HG03097 (cell line): ENCODE measurements around the gene KATNB1.

Experiments used
- ATAC-seq: cut with Tn5 transposase; IDR thresholded peaks from one replicate; pipeline ENCODE4 v1.9.1; 2021; ENCODE audit not compliant: unreplicated experiment, low FRiP score

Gene KATNB1, protein sequence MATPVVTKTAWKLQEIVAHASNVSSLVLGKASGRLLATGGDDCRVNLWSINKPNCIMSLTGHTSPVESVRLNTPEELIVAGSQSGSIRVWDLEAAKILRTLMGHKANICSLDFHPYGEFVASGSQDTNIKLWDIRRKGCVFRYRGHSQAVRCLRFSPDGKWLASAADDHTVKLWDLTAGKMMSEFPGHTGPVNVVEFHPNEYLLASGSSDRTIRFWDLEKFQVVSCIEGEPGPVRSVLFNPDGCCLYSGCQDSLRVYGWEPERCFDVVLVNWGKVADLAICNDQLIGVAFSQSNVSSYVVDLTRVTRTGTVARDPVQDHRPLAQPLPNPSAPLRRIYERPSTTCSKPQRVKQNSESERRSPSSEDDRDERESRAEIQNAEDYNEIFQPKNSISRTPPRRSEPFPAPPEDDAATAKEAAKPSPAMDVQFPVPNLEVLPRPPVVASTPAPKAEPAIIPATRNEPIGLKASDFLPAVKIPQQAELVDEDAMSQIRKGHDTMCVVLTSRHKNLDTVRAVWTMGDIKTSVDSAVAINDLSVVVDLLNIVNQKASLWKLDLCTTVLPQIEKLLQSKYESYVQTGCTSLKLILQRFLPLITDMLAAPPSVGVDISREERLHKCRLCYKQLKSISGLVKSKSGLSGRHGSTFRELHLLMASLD

DNA sequence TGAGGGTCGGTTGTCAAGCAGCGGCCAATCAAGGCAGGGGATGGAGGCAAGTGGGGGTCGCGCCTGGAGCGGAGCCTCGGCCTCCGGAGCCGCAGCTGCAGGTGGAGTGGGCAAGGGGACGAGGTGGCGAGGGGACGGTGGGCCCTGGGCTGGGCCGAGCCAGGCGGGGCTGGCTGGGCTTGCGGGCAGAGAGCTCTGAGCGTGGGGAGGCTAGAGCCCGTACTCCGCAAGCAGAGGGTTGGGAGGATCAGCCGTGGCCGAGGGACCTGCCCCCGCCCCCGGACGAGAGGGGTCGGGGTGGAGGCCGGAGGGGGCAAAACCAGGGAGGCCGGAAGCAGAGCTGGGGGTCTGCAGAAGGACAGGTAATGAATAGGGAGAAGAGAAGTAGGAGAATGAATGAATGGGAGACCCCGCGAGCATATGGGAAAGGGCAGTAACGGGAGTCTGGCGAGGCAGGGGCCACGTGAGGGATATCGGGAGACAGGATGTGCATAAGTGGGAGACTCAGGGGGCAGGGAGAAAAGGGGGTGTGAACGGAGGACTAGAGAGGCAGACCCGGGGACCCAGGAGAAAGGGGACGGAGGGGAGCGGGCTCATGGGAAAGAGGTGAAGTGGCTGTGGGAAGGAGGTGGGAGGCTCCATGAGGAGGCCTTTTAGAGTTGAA is at the start of gene KATNB1:
KATNB1 (plus strand) TSS at position 16 of the 664 bp plus-strand sequence. CDS start 1,474 bp downstream, outside the sequence.
- no peak for ATAC-seq

GRCh38 chr16:57686577-57686976 is 49.0 kb upstream of the KATNB1 start:
- ATAC-seq: no peak

GRCh38 chr16:57687363-57687929 is 48.1 kb upstream of the KATNB1 start:
- no peak for ATAC-seq

DNA sequence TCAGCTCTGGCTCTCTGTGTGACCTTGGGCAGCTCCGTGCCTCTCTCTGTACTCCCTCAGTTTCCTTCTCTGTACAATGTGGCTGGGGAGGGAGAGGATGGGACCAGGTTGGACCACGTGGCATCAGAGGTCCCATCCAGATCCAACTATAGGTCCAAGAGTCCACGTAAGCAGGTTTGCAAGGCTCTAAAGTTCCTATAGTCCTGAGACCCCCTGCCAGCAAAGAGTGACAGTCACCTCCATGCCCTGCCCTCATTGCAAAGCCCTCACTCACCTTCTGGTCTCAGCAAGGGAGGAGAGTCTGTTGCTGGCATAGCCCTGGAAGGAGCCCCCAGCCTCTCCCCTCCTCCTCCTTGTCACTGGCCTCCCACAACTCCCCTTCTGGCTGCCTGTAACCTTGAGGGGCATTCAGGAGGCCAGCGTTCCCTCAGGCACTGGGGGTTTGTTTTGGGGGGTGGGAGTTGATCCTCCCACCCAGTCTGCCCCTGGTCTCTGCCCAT is 47.0 kb upstream of the KATNB1 start:
- ATAC-seq: no peak

DNA sequence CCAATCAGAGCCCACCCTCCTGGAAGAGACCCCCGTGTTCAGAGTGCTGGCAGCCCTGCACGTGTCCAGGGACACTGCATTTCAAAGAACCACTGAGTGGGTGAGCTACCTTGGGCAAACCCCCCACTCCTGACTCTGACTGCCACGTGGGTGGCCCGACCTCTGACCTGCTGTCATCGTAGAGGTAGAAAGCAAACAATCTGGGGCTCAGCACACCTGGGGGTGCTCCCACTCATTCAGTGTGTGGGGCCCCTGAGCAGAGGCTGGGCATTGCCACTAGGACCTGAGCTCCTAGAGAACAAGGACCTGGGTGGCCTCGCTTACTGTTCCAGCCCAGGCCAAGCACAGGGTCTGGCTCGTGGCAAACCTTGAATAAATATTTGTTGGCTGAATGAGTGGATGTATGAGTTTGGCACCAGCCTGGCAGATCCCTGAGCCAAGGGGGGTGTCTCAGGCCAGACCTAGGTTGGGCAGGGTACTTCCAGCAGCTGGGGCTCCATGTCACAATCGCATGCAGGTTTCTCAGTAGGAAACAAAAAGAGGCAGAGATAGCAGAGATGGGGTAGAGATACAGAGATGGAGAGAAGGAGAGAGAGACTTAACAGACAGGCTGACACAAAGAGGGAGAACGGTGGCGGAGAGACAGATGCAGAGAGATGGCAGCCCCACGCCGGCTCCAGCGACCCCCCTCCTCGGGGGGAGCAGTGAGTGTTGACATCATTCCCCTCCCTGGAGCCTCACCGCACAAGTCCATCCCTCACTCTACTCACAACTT is 46.4 kb upstream of the KATNB1 start:
- no peak for ATAC-seq

DNA sequence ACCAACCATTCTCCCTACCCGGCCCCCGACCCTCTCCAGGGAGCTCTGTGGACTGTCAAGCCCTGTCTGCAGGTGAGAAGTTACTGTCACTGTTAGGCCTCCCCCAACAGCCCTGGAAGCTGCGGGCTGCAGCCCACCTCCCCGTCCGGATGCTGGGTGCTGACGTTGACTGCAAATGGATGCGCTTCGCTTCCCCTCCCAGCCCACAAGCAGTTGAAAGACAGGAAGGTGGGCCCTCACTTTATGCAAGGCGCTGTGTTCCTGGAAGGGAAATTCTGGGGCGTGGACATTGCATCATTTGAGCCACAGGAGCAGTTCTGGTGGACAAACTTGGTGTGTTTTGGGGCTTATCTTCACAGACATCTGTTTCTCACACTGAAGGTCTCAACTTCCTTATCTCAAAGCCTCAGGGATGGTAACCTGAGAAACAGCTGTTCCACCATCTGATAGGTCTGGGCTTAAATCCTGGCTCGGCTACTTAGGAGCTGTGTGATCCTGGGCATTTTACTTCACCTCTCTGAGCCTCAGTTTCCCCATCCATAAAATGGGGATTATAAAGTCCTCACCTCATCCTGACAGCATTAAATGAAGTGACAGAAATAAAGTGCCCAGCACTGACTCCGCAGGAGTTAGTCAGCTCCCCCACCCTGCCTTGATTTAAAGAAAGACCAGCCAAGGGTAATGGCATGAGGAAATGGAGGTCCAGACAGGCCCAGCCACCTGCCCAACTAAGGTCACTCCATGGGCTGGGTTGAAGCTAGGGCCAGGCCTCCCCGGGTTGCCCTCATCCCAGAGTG is 45.6 kb upstream of the KATNB1 start:
- peak; percentile 70 for ATAC-seq

DNA sequence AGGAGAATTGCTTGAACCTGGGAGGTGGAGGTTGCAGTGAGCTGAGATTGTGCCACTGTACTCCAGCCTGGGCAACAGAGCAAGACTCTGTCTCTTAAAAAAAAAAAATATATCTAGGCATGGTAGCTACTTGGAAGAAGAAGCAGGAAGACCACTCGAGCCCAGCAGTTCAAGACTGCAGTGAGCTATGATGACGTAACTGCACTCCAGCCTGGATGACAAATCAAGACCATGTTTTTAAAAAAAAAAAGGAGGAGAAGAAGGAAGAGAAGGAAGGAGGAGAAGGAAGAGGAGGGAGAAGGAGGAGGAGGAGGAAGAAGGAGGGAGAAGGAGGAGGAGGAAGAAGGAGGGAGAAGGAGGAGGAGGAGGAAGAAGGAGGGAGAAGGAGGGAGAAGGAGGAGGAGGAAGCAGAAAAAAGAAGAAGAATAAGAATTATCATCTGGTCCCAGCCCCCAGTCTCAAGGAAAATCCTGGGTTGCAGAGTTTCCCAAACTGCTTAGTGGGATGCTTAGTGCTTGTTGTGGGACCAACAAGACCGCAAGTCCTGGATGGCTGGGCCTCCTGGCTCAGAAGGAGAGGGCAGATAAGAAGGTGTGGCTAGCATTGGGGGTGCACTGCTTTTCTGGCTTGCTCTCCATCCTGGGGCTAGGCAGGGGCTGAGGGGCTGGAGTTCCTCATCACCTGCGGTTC is 44.6 kb upstream of the KATNB1 start:
- ATAC-seq: no peak

DNA sequence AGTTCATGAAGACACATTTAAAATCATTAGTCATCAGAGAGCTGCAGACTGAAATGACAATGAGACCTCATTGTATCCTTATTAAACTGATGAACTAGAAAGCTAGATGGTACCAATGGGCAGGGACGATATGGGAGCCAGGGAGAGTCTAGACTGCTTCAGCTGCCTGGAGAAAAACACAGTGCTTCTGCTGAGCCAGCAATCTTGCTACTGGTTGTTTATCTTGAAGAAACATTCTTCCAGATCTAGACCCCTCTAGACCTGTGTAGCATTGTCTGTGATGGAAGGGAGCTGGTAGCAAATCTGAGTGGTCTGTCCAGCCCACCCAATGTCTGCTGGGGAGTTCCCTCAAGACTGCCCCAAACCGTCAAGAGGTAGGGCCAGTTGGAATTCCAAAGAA is 42.9 kb upstream of the KATNB1 start:
- ATAC-seq: no peak

DNA sequence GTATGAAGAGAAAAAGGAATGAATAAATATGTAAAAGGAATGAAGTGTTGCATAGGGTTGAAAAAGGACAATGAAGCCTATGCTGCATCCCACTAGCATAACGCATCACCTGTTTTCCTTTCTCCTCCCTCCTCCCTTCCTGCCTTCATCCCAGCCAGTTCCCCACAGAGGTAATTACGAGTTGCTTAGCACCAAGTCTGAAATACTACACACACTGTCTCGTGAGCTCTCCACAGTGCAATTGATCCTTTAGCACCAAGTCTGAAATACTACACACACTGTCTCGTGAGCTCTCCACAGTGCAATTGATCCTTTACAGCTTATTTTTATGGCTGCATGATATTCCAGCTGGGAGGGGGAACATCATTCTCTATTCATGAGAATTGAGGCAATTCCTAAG is 42.0 kb upstream of the KATNB1 start:
- no peak for ATAC-seq

DNA sequence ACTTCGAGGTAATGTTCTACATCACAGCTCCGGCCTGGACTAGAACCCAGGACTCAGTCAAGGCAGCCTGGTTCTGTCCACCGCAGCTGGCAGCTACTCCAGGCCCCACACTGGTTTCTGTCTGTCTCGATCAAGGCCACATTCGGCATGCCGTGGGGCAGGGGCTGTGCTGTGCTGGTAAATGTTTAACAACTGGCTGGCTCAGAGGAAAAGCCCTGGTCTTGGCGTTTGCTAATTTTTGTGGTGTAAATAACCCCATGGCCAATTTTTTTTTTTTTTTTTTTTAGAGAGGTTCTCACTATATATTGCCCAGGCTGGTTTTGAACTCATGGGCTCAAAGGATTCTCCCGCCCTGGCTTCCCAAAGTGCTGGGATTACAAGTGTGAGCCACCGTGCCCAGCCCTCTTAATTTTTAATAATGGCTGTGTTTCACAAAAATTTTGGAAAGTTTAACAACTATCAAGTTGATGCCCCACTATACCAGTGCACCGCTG is 41.3 kb upstream of the KATNB1 start:
- no peak for ATAC-seq

DNA sequence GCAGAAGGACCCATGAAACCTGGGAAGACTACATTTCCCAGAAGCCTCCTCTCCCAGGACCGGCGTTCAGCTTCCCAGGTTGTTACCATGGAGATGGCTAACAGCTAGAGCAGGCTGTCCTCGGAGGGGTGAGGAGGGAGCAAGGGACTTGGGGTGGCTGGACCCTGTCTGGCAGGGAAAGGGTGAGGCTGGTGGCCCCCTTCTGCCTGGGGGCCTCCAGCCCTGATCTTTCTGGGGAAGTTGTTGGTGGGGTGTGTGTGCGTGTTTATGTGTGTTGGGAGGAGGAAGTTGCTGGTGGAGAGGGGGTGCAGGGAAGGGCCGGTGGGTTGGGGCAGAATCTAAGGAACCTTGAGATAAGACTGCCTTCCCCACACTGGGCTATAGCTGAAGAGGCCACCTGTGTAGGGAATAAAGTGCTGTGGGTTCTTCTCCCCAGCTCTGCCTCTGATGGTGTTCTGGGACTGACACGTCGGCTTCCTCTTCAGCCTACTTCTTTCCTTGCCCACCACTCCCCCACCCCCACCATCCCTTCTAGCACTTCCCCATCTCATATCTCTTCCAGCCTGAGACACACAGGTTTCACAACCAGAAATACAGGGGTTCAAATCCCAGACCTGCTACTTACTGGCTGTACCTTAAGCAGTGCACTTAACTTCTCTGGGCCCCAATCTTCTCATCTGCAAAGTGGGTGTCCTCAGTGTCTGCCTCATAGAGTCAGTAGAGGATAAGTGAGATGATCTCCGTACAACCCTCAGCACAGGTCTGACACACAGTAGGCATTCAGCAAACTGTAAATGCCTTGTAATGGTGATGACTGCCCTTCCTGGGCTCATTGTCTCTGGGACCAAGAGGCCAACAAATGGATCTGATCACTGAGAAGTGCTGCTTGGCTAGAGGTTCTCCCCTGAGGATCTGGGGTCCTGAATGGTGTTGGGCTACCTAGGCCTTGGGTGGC is 40.6 kb upstream of the KATNB1 start, which contains the start of gene DRC7:
DRC7 (plus strand) TSS at position 82 of the 955 bp plus-strand sequence. CDS start 3,144 bp downstream, outside the sequence.
- ATAC-seq: no peak

DNA sequence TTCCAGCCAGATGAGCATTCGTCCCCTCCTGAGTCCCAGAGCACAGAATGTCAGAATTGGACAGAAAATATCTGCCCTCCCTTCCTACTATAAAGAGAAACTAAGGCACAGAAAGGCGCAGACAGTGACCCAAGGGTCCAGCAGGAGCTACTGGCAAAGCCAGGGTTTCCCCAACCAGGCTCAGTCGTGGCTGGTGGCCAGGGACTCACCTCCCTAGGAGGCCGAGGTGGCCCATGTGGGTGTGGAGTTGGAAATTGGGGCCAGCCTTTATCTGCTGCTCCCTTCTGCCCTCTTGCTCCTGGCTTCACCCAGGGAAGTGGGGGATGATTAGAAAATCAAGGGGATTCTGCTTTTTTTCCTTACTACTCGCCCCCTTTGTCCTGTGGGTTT is 39.9 kb upstream of the KATNB1 start:
- ATAC-seq: no peak

- no peak for ATAC-seq
Observed at GRCh38 chr16:57696240-57696639, 39.3 kb upstream of the KATNB1 start.

- ATAC-seq: no peak
Observed at GRCh38 chr16:57697896-57698537, 37.6 kb upstream of the KATNB1 start.

DNA sequence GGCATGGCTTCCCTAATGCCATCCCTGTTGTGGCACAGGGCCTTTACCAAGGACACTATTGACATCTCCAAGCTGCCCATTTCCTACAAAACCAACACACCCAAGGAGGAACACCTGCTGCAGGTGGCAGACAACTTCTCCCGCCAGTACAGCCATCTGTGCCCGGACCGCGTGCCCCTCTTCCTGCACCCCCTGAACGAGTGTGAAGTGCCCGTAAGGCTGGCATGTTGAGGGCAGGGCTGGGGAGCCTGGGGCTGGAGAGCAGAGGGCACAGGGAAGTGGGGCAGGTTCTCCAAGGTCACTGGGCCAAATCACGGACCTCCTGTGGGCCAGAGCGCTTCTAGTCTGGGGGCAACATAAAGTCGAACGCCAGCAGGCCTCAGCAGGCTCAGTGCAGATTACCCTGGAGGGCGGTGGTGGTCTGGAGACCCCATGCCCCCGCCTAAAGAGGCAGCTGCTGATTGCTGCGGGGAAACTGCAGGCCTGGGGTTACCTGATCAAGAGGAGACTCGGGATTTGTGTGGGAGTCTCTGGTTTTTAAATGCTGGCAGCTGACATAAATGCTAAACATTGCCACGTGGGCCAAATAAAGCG is 36.7 kb upstream of the KATNB1 start:
- ATAC-seq: no peak

DNA sequence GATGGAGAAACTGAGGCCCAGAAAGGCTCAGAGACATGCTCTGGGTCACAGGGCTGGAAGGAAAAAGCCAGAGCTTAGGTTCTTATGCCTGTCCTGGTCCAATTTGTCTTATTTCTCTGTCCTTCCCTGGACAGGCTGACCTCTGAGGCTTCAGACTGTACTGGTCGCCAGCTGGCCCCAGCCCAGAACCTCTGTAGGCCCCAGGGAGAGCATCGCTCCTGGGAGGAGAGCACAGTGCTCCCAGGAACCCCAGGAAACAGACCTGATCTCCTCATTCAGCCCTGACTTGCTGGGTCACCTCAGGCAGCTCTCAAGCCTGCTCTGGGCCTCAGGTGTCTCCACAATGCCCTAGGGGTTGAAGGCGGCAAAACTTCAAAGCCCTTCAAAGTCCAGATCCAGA is 36.1 kb upstream of the KATNB1 start:
- ATAC-seq: no peak

GRCh38 chr16:57699899-57700298 is 35.7 kb upstream of the KATNB1 start:
- no peak for ATAC-seq
